GOT3 (cell line): ENCODE results near the gene TOB2.
"Not testable (repeated sequence)": the region's sequence is repeated elsewhere in the genome, so short reads cannot be mapped to it uniquely, and the experiment has no call there.

Experiments
- DNase-seq: peaks from one replicate; lab custom pipeline; 2025; ENCODE audit warnings: mixed read lengths; lab: John Stamatoyannopoulos, UW

TOB2 gene

GRCh38 chr22:41429232-41429950 is 17.2 kb downstream of the TOB2 start:
- no peak for DNase-seq

GRCh38 chr22:41425660-41426365 is 20.8 kb downstream of the TOB2 start:
- DNase-seq: no peak

GRCh38 chr22:41418717-41419116 is 27.9 kb downstream of the TOB2 start:
- DNase-seq: no peak

- DNase-seq: no peak
Measured at GRCh38 chr22:41417622-41418390, 28.8 kb downstream of the TOB2 start.

GRCh38 chr22:41415554-41415953 is 31.0 kb downstream of the TOB2 start:
- DNase-seq: no peak

- no peak for DNase-seq
Measured at GRCh38 chr22:41411021-41411851, 35.4 kb downstream of the TOB2 start.

GRCh38 chr22:41410311-41410751 is 36.3 kb downstream of the TOB2 start:
- DNase-seq: no peak

- no peak for DNase-seq
Measured at GRCh38 chr22:41408665-41409064, 37.9 kb downstream of the TOB2 start.

GRCh38 chr22:41407433-41407832 is 39.2 kb downstream of the TOB2 start:
- no peak for DNase-seq

GRCh38 chr22:41406410-41406809 is 40.2 kb downstream of the TOB2 start:
- DNase-seq: no peak

GRCh38 chr22:41405588-41405987 is 41.0 kb downstream of the TOB2 start:
- no peak for DNase-seq

- peak; percentile 81 for DNase-seq
Measured at GRCh38 chr22:41403532-41404318, 42.9 kb downstream of the TOB2 start.

GRCh38 chr22:41402851-41403250 is 43.8 kb downstream of the TOB2 start:
- not testable (repeated sequence) for DNase-seq

GRCh38 chr22:41401781-41402648 is 44.6 kb downstream of the TOB2 start:
- DNase-seq: no peak

- DNase-seq: no peak
Measured at GRCh38 chr22:41398921-41399320, 47.7 kb downstream of the TOB2 start.

- no peak for DNase-seq
Measured at GRCh38 chr22:41397143-41397811, 49.3 kb downstream of the TOB2 start.

- DNase-seq: no peak
Measured at GRCh38 chr22:41395531-41396240, 50.9 kb downstream of the TOB2 start.

GRCh38 chr22:41394012-41394356 is 52.6 kb downstream of the TOB2 start:
- no peak for DNase-seq

- no peak for DNase-seq
Measured at GRCh38 chr22:41387341-41387740, 59.3 kb downstream of the TOB2 start.
